Globus pallidus (tissue), 1 donor: ENCODE data around the gene CRIM1.

ENCODE experiments used
- DNase-seq: peaks from one replicate; pipeline ENCODE4 v3.0.0-alpha.2; 2015; ENCODE audit warnings: low spot score

CRIM1 gene

DNA sequence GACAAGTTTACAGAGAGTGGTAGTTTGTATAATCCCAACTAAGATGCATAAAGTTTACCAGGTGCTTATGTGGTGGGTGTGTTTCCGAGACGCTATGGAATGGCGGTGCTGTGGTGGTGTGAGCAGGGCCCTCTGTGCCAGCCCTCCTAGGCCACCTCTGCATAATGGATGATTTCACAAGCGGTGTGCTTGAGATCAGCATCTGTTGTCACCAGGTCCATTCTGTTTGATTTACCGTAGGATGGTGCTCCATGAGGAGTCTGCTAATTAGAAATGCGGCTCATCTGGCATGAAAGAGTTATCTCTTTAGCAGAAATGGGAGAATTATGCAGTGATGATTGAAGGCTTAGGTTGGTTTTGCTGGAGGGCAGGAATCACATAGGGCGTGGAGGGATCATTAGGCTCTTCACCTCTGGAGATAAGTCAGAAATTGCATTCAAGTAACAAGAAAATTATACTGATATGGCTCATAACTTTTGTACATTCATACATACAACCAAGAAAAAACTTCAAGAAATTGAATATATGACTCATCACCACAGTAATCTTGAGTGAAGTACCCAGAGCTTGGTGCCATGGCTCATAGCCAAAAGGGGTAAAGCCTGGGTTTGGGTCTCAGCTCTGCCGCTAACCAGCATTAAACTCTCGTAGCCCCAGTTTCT lies 41.4 kb downstream of the CRIM1 start:
- no peak for DNase-seq

- no peak for DNase-seq
These were observed 42.3 kb downstream of the CRIM1 start for GRCh38 chr2:36397728-36398413.

GRCh38 chr2:36399050-36399449 lies 43.5 kb downstream of the CRIM1 start:
- no peak for DNase-seq

DNA sequence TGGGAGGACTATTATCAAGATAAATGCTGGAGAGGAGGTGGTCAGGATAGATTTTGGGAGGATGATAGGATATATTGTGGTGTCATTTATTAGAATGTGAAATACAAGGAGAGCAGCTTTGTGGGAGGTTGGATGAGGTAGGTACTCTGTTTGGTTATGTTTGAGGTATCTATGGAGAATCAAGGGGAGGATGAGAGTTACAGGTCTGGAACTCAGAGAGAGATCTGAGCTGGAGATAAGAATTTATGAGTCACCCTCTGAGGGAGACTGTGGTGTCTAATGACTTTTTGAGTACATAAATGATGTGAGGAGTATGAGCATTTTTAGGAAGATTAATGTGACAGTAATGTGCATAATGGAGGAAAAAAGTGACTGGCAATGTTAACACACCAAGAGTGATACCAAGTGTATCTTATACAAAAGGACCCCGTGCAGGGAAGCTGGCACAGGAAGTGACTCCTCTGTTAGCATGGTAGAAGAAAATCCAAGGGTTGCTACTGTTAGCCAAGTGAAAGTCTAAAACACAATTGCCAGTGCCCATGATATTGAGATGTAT lies 48.2 kb downstream of the CRIM1 start:
- DNase-seq, result no peak

GRCh38 chr2:36404318-36404717 lies 48.7 kb downstream of the CRIM1 start:
- no peak for DNase-seq

DNA sequence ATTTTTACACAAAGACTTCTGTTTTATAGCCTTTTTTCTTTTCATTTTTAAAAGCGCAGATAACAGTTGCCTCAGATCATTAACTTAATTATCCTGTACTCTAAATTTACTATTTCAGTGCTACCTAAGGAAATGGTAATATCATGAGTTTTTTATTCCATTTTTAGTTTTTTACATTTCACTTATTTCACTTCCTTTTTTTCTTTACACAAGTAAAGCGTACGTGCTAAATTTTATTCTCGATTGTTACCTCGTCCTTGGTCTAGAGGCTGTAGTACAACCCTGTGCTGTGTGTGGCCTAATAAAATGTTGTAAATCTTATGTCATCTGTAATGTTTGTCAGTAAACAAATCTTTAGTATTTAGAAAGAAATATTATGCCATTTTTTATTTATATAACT lies 49.2 kb downstream of the CRIM1 start:
- DNase-seq, result no peak

DNA sequence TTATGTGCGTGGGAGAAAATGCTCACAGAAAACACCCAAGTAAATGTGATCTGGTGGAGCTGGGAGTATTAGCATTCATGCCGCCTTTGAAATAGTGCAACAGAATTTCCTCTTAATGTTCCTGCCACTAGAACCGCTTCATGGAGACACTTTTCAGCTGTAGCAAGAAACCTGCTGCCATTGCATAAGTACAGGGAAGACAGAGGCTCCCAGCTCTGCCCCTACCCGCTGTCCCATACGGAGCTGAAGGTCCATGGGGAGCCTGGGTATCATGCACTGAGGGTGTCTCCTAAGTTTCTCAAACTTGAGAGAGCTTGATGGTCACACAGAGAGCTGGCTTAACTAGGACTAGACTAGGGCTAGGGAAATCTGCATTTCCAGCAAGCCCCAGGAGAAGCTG lies 49.6 kb downstream of the CRIM1 start:
- no peak for DNase-seq

GRCh38 chr2:36406296-36406695 lies 50.7 kb downstream of the CRIM1 start:
- DNase-seq, result no peak

DNA sequence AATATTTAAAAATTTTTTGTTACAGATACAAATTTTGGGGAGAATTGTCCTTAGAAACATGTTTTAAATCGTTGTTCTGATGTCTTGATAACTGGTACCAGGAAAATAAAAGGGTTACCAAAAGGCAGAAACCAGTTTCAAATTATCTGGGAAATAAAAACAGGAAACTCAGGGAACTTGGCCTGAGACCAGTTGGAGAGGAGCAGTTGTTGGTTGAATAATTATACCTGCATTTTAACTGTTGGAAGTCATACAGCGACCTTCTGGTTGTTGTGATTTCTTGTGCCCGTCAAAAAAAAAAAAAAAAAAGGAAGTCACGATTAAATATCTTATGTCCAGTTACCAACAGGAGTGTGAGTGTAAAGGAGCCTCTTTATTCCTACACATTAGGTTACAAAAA lies 51.8 kb downstream of the CRIM1 start:
- DNase-seq, result no peak

GRCh38 chr2:36408198-36408703 lies 52.7 kb downstream of the CRIM1 start:
- DNase-seq, result peak; percentile 5

DNA sequence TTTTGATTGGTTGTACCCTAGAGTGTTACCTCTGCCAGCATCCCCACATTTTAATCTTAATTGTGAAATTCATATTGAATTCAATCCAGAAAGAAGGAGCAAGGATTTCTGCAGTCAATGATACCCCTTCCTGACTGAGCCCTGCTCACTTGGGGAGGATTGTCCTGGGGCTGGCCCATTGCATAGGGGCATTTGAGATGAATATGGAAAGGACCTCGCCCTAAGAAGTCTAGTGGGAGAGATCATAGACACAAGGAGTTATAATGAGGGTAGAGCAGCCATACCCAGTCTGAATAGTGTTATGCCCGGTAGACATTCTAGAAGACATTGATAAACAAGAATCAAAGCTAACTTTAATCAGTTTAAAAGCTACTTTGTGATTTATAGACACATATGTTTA lies 53.8 kb downstream of the CRIM1 start:
- no peak for DNase-seq

DNA sequence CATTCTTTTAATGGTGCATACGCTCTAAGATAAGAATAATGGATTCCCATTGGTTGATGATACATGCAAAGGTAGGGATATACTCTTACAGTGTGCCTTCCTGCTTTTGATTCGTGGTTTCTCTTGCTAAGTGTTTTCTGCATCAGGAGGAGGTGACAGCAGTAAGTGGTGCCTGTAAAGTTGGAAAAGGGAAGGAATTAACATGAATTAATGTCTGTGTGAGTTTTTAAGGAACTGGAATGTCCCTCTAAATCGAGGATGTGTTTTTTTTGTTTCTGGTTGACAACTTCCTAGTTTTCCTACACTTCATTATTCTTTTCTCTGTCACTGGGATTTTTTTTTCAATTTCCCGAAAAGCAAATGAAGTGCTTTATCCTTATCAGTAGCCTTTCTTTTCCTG lies 54.4 kb downstream of the CRIM1 start:
- DNase-seq, result no peak

- DNase-seq, result no peak
These were observed 55.1 kb downstream of the CRIM1 start for GRCh38 chr2:36410681-36411080.

- no peak for DNase-seq
These were observed 56.4 kb downstream of the CRIM1 start for GRCh38 chr2:36411962-36412444.

- DNase-seq, result peak; percentile 29
These were observed 57.6 kb downstream of the CRIM1 start for GRCh38 chr2:36413218-36413617.

DNA sequence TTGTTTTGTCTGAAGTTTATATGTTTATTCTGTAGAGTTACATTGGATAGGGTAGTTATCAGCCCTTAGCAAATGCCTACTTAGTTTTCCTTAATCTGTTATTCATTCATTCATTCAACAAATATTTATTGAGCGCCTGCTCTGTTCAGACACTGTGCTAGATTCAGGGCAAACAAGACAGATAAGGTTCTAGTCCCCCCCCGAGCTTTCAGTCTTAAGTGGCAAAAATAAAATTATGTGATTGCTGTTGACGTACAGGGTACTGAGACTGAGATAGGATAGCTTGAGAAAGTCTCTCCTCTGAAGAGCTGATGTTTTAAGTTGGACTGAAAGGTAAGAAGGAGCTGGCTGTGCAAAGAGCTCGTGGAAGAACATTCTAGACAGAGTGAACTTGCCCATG lies 58.7 kb downstream of the CRIM1 start:
- no peak for DNase-seq

DNA sequence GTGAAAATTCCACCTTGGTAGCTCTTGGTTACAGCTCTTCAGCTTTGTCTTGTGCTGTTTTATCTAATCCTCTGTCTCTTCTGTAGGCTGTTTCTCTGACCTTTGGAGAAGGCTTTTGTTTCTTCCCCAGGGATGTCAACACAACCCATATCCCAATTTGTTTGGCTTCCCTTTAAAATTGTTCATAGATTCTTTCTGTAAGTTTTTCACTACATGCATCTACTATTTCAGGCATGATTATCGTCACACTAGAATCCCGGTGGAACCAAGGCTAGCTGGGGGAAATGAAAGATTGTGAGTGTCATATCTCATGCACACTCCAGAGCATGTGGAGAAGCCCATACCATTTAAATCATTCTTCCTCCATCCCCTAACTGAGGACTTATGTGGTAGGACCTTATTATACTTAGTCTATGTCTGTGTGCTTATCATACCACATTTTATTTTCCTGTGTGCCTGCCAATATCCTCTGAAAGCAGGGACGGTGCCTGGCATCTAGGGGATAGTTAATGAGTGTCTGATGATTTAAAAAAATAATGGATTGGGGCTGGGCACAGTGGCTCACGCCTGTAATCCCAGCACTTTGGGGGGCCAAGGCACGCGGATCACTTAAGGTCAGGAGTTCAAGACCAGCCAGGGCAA lies 59.9 kb downstream of the CRIM1 start:
- DNase-seq, result no peak

DNA sequence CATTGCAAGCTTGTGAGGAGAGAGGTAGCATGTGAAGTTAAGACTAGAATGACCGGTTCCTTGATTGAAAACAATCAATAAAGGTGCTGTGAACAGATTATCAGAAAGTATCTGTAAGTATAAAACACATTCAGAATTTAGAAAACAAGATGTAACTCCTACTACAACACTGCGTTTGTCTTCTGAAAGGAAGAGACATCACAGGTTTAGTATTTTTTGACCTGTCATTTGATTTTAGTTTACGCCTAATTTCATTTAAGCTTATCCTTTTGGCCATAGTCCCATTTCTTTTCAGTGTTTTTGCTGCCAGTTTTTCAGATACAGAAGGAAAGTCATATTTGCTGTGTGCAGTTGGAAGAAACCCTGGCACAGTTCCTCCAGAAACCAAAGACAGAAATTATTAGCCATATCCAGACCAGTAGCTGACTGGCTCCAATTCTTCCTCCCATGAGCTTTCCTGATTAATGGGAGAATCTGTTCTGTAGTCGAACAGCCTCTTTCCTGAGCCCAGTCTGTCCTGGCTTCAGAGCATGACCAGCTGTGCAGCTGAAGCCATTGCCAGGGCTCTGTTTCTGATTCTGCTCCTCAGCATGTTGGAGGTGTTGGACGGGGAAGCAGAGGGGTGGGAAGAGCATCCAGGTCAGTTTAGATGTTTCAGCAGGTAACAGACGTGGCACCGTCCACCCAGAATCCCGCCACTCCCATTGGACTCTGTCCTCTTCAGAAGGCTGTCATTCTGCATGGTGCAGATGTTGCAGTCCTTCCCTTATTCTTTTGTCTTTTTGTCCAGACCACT lies 61.0 kb downstream of the CRIM1 start:
- DNase-seq, result peak; percentile 12

DNA sequence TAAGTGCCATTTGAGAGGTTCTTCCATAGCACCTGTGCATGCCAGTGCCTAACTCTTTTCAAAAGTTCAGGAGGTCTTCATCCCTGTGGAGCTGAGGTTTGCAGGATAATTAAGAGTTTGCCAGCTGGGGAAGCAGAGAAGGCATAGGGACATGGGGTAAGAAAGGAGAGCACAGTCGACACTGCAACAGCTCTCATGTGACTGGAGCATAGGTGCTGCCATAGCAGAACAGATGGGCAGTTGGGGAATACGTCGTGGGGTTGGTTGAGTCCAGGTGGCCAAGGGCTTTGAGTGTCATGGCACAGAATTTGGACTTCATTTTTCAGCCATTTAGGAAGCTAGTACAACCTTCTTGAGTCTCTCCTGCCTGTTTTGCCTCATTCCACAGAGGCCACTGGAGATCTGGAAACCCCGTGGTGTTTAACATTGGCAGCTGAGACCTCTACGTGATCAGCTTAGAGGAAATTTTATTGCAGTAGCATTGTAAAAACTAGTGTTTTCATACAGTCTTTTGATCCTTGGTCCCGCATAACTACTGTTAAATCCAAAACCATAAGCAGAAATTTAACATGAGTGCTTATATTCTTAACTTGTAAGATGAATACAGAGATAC lies 65.1 kb downstream of the CRIM1 start:
- no peak for DNase-seq

DNA sequence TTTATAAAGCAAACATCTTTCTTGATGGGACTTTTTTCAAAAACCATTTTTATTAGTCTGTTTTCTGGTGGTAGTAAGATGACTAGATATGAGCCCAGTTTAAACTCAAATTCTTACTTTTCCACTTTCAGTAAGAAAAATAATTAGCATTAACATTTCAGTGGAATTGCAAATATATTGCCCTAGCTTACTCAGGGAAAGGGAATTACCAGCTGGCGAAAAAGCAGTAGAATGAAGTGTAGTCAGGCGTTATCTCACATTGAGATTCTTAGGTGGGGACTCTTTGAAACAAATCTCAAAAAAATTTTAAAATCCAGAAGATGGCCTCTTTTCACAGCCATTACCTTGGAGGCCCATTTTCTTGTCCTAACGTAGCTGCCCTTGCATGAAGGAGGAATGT lies 65.8 kb downstream of the CRIM1 start:
- DNase-seq, result no peak

GRCh38 chr2:36423172-36423571 lies 67.6 kb downstream of the CRIM1 start:
- DNase-seq, result no peak
